GM13977 (cell line): Measurements from ENCODE around the gene STX4.

Experiments
- DNase-seq: peaks from one replicate; pipeline ENCODE4 v3.0.0; 2012; ENCODE audit warnings: low spot score
- CTCF ChIP-seq: IDR thresholded peaks from 2 replicates; pipeline ENCODE4 v1.5.1; 2012; ENCODE audit warnings: mild to moderate bottlenecking, control low read depth; ENCODE audit not compliant: insufficient read depth; ENCODE audit errors: extremely low read depth, missing control alignments
- in situ Hi-C: fragments of 300-500 bp; cut with MboI; formaldehyde crosslinking; loops from one replicate; pipeline ENCODE4 v1.12.0; 2022; ENCODE audit warnings: low sequenced_read_pairs, low pct_unique_long_range_greater_than_20kb, mixed read lengths, inconsistent platforms; ENCODE audit not compliant: unreplicated experiment

Gene STX4

DNA sequence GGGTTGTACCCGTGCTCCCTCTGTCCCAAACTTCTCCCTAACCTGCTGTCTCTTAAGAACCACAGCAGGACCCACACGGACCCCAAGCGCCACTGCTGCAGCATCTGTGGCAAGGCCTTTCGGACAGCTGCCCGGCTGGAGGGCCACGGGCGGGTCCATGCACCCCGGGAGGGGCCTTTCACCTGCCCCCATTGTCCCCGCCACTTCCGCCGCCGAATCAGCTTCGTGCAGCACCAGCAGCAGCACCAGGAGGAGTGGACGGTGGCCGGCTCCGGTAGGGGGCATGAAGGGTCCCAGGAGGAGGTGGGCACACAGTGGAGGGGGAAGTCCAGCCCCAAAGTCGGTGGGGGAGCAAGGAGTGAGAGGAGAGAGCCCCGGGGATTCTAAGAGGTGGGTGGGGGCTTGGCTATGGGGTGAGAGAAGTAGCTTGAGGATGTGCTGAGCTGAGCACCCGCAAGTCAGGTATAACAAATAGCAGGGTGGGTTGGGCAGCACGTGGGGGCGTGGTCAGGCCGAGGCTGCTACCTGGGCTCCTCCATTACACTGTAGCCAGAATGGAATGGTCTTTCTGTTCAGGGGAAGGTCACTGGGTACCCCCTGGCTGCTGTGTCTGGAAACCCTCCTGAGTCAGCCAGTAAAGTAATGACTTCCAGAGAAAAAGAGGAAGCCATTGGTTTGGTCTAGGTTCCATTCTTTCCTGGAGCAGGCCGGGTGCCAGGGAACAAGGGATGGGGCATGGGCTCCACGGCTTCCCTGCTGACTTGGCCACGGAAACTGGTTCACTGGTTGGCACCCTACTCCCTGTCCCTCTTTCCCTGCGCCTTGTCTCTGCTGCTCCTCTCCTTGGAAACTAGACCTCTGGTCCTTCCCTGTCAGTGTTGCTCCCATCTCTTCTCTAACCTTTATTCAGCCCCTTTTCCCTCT lies 48.3 kb downstream of the STX4 start:
- in situ Hi-C loops = no loop called here
- TF ChIP-seq CTCF = no peak
- DNase-seq = no peak

GRCh38 chr16:31082368-31083045 lies 49.1 kb downstream of the STX4 start:
- no peak for DNase-seq
- TF ChIP-seq CTCF = no peak
- in situ Hi-C loops = no loop called here

DNA sequence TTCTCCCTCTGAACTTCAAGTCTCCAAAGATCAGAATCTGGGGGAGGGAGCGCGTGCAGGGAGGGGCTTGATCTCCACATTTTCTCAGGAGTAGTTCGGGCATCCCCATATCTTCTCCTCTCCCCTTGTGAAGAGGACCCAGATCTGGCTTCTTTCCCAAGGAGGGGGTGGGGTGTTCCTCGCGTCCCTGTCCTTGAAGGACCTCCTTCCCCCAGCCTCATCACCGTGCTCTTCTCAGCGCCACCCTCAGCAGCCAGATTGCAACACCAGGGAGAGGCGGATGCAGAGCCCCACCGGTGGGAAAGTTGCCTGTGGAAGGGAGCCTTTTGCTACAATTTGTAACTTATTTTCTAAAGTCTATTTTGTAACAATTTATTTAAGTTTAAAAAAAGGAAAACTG lies 49.7 kb downstream of the STX4 start:
- DNase-seq = no peak
- in situ Hi-C loops = no loop called here
- TF ChIP-seq CTCF = no peak

- in situ Hi-C loops = no loop called here
These were observed 50.2 kb downstream of the STX4 start for GRCh38 chr16:31083556-31083955.

DNA sequence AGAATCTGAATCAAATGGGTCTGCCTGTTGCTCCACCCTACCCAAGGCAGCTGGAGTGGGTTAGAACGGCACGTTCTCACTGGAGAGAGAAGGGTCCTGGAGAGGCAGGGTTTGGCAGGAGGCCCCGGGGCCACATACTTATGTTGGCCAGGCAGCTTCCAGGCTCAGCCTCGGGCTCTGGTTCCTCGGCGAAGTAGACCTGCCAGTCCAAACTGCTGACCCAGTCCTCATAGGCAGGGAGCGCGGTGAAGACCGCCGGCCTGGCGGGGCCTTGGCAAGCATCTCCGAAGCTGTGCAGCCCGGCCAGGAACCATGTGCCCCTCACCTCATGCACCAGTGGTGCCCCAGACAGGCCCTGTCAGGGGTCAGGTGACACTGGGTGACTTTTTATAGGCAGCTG lies 50.6 kb downstream of the STX4 start:
- no peak for DNase-seq
- no peak for TF ChIP-seq CTCF
- in situ Hi-C loops = no loop called here

More at GRCh38 chr16:31083556-31083955, 50.2 kb downstream of the STX4 start:
- DNase-seq = no peak
- no peak for TF ChIP-seq CTCF

DNA sequence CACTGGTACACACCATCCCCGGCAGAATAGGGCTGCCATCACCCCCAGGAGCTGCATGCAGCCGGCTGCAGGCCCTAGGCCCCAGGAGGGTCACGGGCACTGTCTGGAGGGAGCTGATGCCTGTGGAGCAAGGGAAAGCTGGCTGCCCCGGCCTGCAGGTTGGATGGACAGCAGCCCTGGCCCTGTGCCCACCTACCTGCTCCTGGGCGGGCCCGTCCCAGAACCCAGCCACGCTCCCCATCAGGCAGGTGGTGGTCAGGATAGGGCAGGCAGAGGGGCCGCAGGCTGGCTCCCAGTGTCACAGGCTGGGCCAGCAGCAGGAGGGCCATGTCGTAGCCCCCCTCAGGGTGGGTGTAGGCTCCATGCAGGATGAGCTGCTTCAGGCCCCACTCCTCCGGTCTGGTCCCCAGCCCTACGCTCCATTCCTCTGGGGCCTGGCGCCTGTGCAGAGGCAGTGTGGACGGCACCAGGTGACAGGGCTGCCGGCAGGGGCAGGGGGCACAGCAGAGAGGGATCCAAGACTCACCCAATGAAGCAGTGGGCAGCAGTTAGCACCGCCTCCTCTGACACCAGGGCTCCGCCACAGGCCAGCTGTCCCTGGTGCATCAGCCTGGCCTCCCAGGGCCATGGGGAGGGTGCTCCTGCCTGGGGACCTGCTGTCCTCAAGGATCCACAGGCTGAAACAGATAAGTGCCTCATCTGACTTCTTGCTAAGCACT lies 51.4 kb downstream of the STX4 start:
- in situ Hi-C loops = no loop called here
- DNase-seq = no peak
- TF ChIP-seq CTCF = no peak
